ENCODE data around the gene IL26.

IL26 gene

GRCh38 chr12:68224613-68225285, 861 bp downstream of the IL26 start:
- no peak overlapping the region for H3K4me3 ChIP-seq (ENCODE audit: insufficient read depth, low read length, poor library complexity, severe bottlenecking)

GRCh38 chr12:68223067-68223747, 2.4 kb downstream of the IL26 start:
- no peaks in the 10 kb centered on the region for H3K9me2 ChIP-seq (replicated peaks; ENCODE audit: insufficient read depth, low read length)
- H2AFZ ChIP-seq (ENCODE audit: low read depth, low read length, severe bottlenecking): peak overlapping the region; percentile 81
- no peaks in the 10 kb centered on the region for H3K36me3 ChIP-seq (ENCODE audit: low read length)
- no peaks in the 10 kb centered on the region for H3K79me2 ChIP-seq (ENCODE audit: insufficient read depth, low read length)
- no peaks in the 10 kb centered on the region for H3F3A ChIP-seq (ENCODE audit: insufficient read depth)
- no peaks in the 10 kb centered on the region; the same call in 1 of the 2 replicates for H3K27me3 ChIP-seq (ENCODE audit: low read length)
- TF ChIP-seq EZH2phosphoT487 (conservative IDR thresholded peaks at IDR 0.05; ENCODE audit: low read length) (no peak), CTCF (IDR thresholded peaks at IDR 0.05; ENCODE audit: insufficient read depth, low read length, poor library complexity, severe bottlenecking) (peak; percentile 80)
- H3K9me3 ChIP-seq (ENCODE audit: insufficient read depth, low read length): no peaks in the 10 kb centered on the region
- H3K4me2 ChIP-seq (ENCODE audit: low read depth, low read length, poor library complexity, severe bottlenecking): peak overlapping the region; percentile 40
- no peaks in the 10 kb centered on the region for H4K20me1 ChIP-seq (ENCODE audit: low read depth, low read length)
- no peak overlapping the region for H3K4me3 ChIP-seq (ENCODE audit: insufficient read depth, low read length, poor library complexity, severe bottlenecking)
- no peak overlapping the region for H3K9ac ChIP-seq (ENCODE audit: low read length)
- H3K27ac ChIP-seq (ENCODE audit: low read depth, low read length): no peak overlapping the region

More at GRCh38 chr12:68224613-68225285, 861 bp downstream of the IL26 start:
- Histone ChIP-seq H3F3A (ENCODE audit: insufficient read depth) (no peaks in the 10 kb centered on the region), H3K27me3 (ENCODE audit: low read length) (no peaks in the 10 kb centered on the region; the same call in 1 of the 2 replicates), H3K36me3 (ENCODE audit: low read length) (no peaks in the 10 kb centered on the region), H3K9me2 (replicated peaks; ENCODE audit: insufficient read depth, low read length) (no peaks in the 10 kb centered on the region), H3K79me2 (ENCODE audit: insufficient read depth, low read length) (no peaks in the 10 kb centered on the region), H3K27ac (ENCODE audit: low read depth, low read length) (no peak overlapping the region), H3K9me3 (ENCODE audit: insufficient read depth, low read length) (no peaks in the 10 kb centered on the region), H4K20me1 (ENCODE audit: low read depth, low read length) (no peaks in the 10 kb centered on the region), H2AFZ (ENCODE audit: low read depth, low read length, severe bottlenecking) (no peak overlapping the region), H3K9ac (ENCODE audit: low read length) (no peak overlapping the region), H3K4me2 (ENCODE audit: low read depth, low read length, poor library complexity, severe bottlenecking) (no peak overlapping the region)
- TF ChIP-seq CTCF (IDR thresholded peaks at IDR 0.05; ENCODE audit: insufficient read depth, low read length, poor library complexity, severe bottlenecking) (no peak), EZH2phosphoT487 (conservative IDR thresholded peaks at IDR 0.05; ENCODE audit: low read length) (no peak)

- no peaks in the 10 kb centered on the region for H4K20me1 ChIP-seq (ENCODE audit: low read depth, low read length)
- no peaks in the 10 kb centered on the region; the same call in 1 of the 2 replicates for H3K27me3 ChIP-seq (ENCODE audit: low read length)
- no peaks in the 10 kb centered on the region for H3K79me2 ChIP-seq (ENCODE audit: insufficient read depth, low read length)
- H3K36me3 ChIP-seq (ENCODE audit: low read length): no peaks in the 10 kb centered on the region
- H3K4me2 ChIP-seq (ENCODE audit: low read depth, low read length, poor library complexity, severe bottlenecking): no peak overlapping the region
- no peak overlapping the region for H3K27ac ChIP-seq (ENCODE audit: low read depth, low read length)
- no peak overlapping the region for H2AFZ ChIP-seq (ENCODE audit: low read depth, low read length, severe bottlenecking)
- TF ChIP-seq EZH2phosphoT487 (conservative IDR thresholded peaks at IDR 0.05; ENCODE audit: low read length): no peak
- TF ChIP-seq CTCF (IDR thresholded peaks at IDR 0.05; ENCODE audit: insufficient read depth, low read length, poor library complexity, severe bottlenecking): no peak
- no peak overlapping the region for H3K4me3 ChIP-seq (ENCODE audit: insufficient read depth, low read length, poor library complexity, severe bottlenecking)
- no peaks in the 10 kb centered on the region for H3F3A ChIP-seq (ENCODE audit: insufficient read depth)
- H3K9me3 ChIP-seq (ENCODE audit: insufficient read depth, low read length): no peaks in the 10 kb centered on the region
- no peaks in the 10 kb centered on the region for H3K9me2 ChIP-seq (replicated peaks; ENCODE audit: insufficient read depth, low read length)
- no peak overlapping the region for H3K9ac ChIP-seq (ENCODE audit: low read length)
These were observed 3.3 kb downstream of the IL26 start for GRCh38 chr12:68222326-68222725.
